ENCODE data around the gene SYTL4. TPM values are rescaled to one million over a fixed set of nuclear protein-coding genes. Genes with fewer than 3 reads are reported as not detected.

Gene SYTL4
- total RNA-seq, 3 donors from 2014 or later (not counting 1 experiment from before 2014, with no cell fraction given): 0.30 to 0.85 TPM; not detected in 1

DNA sequence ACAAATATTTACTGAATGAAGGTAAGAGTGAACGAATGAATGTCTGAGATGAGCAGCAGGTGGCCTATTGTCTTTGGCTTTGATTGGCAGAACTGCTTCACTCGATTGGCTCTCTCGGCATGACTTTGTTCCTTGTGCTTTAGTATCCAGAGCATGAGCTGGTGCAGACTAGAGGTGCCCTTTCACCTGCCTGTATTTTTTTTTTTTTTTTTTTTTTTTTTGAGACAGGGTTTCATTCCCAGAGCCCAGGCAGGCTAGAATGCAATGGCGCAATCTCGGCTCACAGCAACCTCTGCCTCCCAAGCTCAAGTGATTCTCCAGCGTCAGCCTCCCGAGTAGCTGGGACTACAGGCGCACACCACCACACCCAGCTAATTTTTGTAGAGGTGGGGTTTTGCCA, 49.0 kb downstream of the SYTL4 start:
- 89% methylated on average over 3 of the region's 8 CpGs for WGBS (ENCODE audit: insufficient coverage)

DNA sequence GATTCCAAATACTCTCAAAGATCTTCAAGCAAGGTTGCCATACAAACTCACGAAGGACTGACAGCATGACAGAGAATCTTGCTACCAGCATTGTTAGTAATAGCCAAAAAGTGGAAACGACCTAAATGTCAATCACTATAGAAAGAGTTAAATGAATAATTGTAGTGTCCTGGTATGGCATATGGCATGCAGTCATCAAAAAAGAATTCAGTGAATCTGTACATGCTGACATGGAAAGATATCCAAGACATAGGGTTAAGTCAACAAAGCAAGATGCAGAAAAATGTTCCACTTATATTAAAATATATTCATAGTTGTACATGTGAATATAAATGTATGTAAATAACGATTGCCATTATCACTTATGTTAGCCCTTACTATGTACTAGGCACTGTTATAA, 50.3 kb downstream of the SYTL4 start:
- ATAC-seq: no peak
- WGBS (ENCODE audit: insufficient coverage): 75% methylated on average over 1 of the region's 3 CpGs
- TF ChIP-seq, protein P1, sequence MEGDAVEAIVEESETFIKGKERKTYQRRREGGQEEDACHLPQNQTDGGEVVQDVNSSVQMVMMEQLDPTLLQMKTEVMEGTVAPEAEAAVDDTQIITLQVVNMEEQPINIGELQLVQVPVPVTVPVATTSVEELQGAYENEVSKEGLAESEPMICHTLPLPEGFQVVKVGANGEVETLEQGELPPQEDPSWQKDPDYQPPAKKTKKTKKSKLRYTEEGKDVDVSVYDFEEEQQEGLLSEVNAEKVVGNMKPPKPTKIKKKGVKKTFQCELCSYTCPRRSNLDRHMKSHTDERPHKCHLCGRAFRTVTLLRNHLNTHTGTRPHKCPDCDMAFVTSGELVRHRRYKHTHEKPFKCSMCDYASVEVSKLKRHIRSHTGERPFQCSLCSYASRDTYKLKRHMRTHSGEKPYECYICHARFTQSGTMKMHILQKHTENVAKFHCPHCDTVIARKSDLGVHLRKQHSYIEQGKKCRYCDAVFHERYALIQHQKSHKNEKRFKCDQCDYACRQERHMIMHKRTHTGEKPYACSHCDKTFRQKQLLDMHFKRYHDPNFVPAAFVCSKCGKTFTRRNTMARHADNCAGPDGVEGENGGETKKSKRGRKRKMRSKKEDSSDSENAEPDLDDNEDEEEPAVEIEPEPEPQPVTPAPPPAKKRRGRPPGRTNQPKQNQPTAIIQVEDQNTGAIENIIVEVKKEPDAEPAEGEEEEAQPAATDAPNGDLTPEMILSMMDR (IDR thresholded peaks at IDR 0.05): no peak
- Histone ChIP-seq H3K9me3 (ENCODE audit: control insufficient read depth, insufficient read depth, low read length) (no peaks in the 10 kb centered on the region), H3K4me3 (ENCODE audit: low read length) (no peak overlapping the region), H3K27ac (ENCODE audit: low read length) (no peak overlapping the region), H3K4me1 (ENCODE audit: control insufficient read depth, insufficient read depth, low read length) (no peaks in the 10 kb centered on the region), H3K36me3 (ENCODE audit: control insufficient read depth, insufficient read depth, low read length) (no peaks in the 10 kb centered on the region), H3K27me3 (ENCODE audit: control insufficient read depth, insufficient read depth, low read length) (no peaks in the 10 kb centered on the region)
- Mint-ChIP-seq H3K4me1 (peaks cover 0 to under 1% of the 10 kb centered on the region in 2 donors), H3K4me3 (no peak overlapping the region), H3K36me3 (no peaks in the 10 kb centered on the region), H3K27ac (no peak overlapping the region), H3K27me3 (ENCODE audit: low read depth in 2 of 2) (no peaks in the 10 kb centered on the region), H3K9me3 (no peaks in the 10 kb centered on the region)
- no peak for DNase-seq
- intact Hi-C loops (cut with micrococcal nuclease): loop anchor here (10.0 kb wide), 1 partner anchor 603 kb away; no protein-coding TSS in a partner anchor

More for the DNA sequence above, 49.0 kb downstream of the SYTL4 start:
- Mint-ChIP-seq H3K27me3 (ENCODE audit: low read depth in 2 of 2) (no peaks in the 10 kb centered on the region), H3K9me3 (no peaks in the 10 kb centered on the region), H3K36me3 (no peaks in the 10 kb centered on the region), H3K4me3 (no peak overlapping the region), H3K4me1 (peaks cover 8 to 11% of the 10 kb centered on the region in 2 donors), H3K27ac (no peak overlapping the region)
- Histone ChIP-seq H3K36me3 (ENCODE audit: control insufficient read depth, insufficient read depth, low read length) (no peaks in the 10 kb centered on the region), H3K27ac (ENCODE audit: low read length) (no peak overlapping the region), H3K27me3 (ENCODE audit: control insufficient read depth, insufficient read depth, low read length) (no peaks in the 10 kb centered on the region), H3K9me3 (ENCODE audit: control insufficient read depth, insufficient read depth, low read length) (no peaks in the 10 kb centered on the region), H3K4me3 (ENCODE audit: low read length) (no peak overlapping the region), H3K4me1 (ENCODE audit: control insufficient read depth, insufficient read depth, low read length) (peaks cover 3% of the 10 kb centered on the region)
- ATAC-seq: no peak
- TF ChIP-seq, protein P1 (IDR thresholded peaks at IDR 0.05): no peak
- no peak for DNase-seq
- intact Hi-C loops (cut with micrococcal nuclease): loop anchor here (10.0 kb wide), 1 partner anchor 602 kb away; no protein-coding TSS in a partner anchor

DNA sequence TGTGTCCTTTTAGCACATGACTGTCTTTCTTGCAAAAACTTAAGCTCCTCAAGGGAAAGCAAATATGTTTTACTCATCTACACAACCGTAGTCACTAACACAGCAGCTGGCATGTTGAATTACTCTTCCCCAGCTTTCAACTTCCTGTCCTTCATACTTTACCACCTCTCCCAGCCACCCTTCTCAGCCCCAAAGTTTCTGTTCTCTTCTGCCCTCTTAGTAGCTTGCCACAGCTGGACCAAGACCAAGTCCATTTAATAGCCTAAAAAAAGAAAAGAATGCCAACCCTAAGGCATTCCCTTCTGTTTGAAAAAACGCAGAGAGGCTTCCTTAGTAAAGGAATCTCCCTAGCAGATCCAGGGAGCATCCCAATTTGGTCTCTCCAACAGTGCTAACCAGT, 51.2 kb downstream of the SYTL4 start:
- intact Hi-C loops (cut with micrococcal nuclease): loop anchor here (10.0 kb wide), 1 partner anchor 604 kb away; no protein-coding TSS in a partner anchor

More for the DNA sequence above, 51.2 kb downstream of the SYTL4 start:
- ATAC-seq: no peak
- H3K27ac Mint-ChIP-seq: no peak overlapping the region
- no peak for DNase-seq
- TF ChIP-seq, protein P1 (IDR thresholded peaks at IDR 0.05): no peak
- no peak overlapping the region for H3K4me3 ChIP-seq (ENCODE audit: low read length)
- no peaks in the 10 kb centered on the region for H3K4me1 Mint-ChIP-seq
- H3K4me3 Mint-ChIP-seq: no peak overlapping the region
- H3K9me3 ChIP-seq (ENCODE audit: control insufficient read depth, insufficient read depth, low read length): no peaks in the 10 kb centered on the region
- H3K36me3 Mint-ChIP-seq: no peaks in the 10 kb centered on the region
- no peaks in the 10 kb centered on the region for H3K36me3 ChIP-seq (ENCODE audit: control insufficient read depth, insufficient read depth, low read length)
- no peaks in the 10 kb centered on the region for H3K9me3 Mint-ChIP-seq
- H3K27me3 Mint-ChIP-seq (ENCODE audit: low read depth in 2 of 2): no peaks in the 10 kb centered on the region
- no peaks in the 10 kb centered on the region for H3K4me1 ChIP-seq (ENCODE audit: control insufficient read depth, insufficient read depth, low read length)
- no peak overlapping the region for H3K27ac ChIP-seq (ENCODE audit: low read length)
- 76% methylated on average over 2 of the region's 2 CpGs for WGBS (ENCODE audit: insufficient coverage)
- H3K27me3 ChIP-seq (ENCODE audit: control insufficient read depth, insufficient read depth, low read length): no peaks in the 10 kb centered on the region
